HS-27A (cell line): ENCODE results near the gene TRPV5.

Experiments used
- DNase-seq: peaks from one replicate; pipeline ENCODE4 v3.0.0-alpha.2; 2012; ENCODE audit warnings: low read depth, missing footprints

Gene TRPV5

GRCh38 chr7:142885311-142886230 is 48.0 kb downstream of the TRPV5 start, which contains the start of gene TRPV6:
TRPV6 (minus strand) TSS chr7:142885745.
- no peak for DNase-seq

GRCh38 chr7:142884286-142884640 is 49.3 kb downstream of the TRPV5 start:
- DNase-seq, result no peak

- DNase-seq, result no peak
These were observed 49.8 kb downstream of the TRPV5 start for GRCh38 chr7:142883571-142884285.

GRCh38 chr7:142883145-142883544 is 50.4 kb downstream of the TRPV5 start:
- no peak for DNase-seq

- DNase-seq, result no peak
These were observed 51.2 kb downstream of the TRPV5 start for GRCh38 chr7:142882338-142882678.

- DNase-seq, result no peak
These were observed 51.8 kb downstream of the TRPV5 start for GRCh38 chr7:142881586-142882337.

GRCh38 chr7:142880876-142881505 is 52.6 kb downstream of the TRPV5 start:
- no peak for DNase-seq

GRCh38 chr7:142879060-142879459 is 54.5 kb downstream of the TRPV5 start:
- DNase-seq, result no peak

GRCh38 chr7:142878315-142878714 is 55.2 kb downstream of the TRPV5 start:
- DNase-seq, result no peak

GRCh38 chr7:142876991-142877910 is 56.3 kb downstream of the TRPV5 start:
- no peak for DNase-seq

- no peak for DNase-seq
These were observed 57.1 kb downstream of the TRPV5 start for GRCh38 chr7:142876236-142876960.

GRCh38 chr7:142875456-142875855 is 58.1 kb downstream of the TRPV5 start:
- no peak for DNase-seq

- DNase-seq, result no peak
These were observed 58.7 kb downstream of the TRPV5 start for GRCh38 chr7:142874837-142875236.

- no peak for DNase-seq
These were observed 59.1 kb downstream of the TRPV5 start for GRCh38 chr7:142874409-142874808.

GRCh38 chr7:142873871-142874270 is 59.7 kb downstream of the TRPV5 start:
- no peak for DNase-seq

GRCh38 chr7:142873281-142873784 is 60.2 kb downstream of the TRPV5 start:
- DNase-seq, result no peak

GRCh38 chr7:142872106-142872675 is 61.4 kb downstream of the TRPV5 start:
- no peak for DNase-seq

- no peak for DNase-seq
These were observed 62.1 kb downstream of the TRPV5 start for GRCh38 chr7:142871260-142872105.
